Activated CD8-positive, alpha-beta T cell treated with anti-CD3 and anti-CD28 coated beads, Interleukin-2, amount 10 ng/mL, durations not matched to agents 7 days and 5 days (primary cell): ENCODE results near the gene SBK1. TPM values are rescaled to one million over a fixed set of nuclear protein-coding genes. Genes with fewer than 3 reads are reported as not detected.
"Not testable (repeated sequence)": the region's sequence is repeated elsewhere in the genome, so short reads cannot be mapped to it uniquely, and the experiment has no call there.

ENCODE experiments used
- ATAC-seq: fragments of 150-1000 bp; cut with Tn5 transposase; one replicate; pipeline ENCODE4 v1.10.0; 2021; ENCODE audit warnings: moderate library complexity
- CTCF ChIA-PET: fragments of 350-600 bp; sonication (Branson Sonifier 250); formaldehyde crosslinking; loops from one replicate; lab custom pipeline; 2021; ENCODE audit warnings: antibody characterized with exemption; lab: Charles Lee
- POLR2A ChIA-PET: fragments of 350-600 bp; sonication (Branson Sonifier 250); formaldehyde crosslinking; loops from one replicate; lab custom pipeline; 2021; ENCODE audit warnings: antibody characterized with exemption; lab: Charles Lee
- DNase-seq: peaks from one replicate; pipeline ENCODE4 v3.0.0-alpha.2; 2020
- H3K27ac Mint-ChIP-seq: one replicate; pipeline ENCODE4 v1.8.0; 2021; ENCODE audit warnings: mild to moderate bottlenecking, mixed read lengths
- H3K27me3 Mint-ChIP-seq: one replicate; pipeline ENCODE4 v1.8.0; 2021; ENCODE audit warnings: low read depth, mixed read lengths
- H3K36me3 Mint-ChIP-seq: one replicate; pipeline ENCODE4 v1.8.0; 2021; ENCODE audit warnings: low read depth, mixed read lengths
- H3K4me1 Mint-ChIP-seq: one replicate; pipeline ENCODE4 v1.8.0; 2021; ENCODE audit warnings: low read depth, mixed read lengths
- H3K4me3 Mint-ChIP-seq: one replicate; pipeline ENCODE4 v1.8.0; 2021; ENCODE audit warnings: mild to moderate bottlenecking, mixed read lengths
- H3K9me3 Mint-ChIP-seq: one replicate; pipeline ENCODE4 v1.8.0; 2022; ENCODE audit warnings: mixed read lengths; ENCODE audit not compliant: insufficient read depth
- total RNA-seq, 2 experiments: library from RNA; stranded (reverse); gene quantifications; one replicate each; pipeline ENCODE4 v1.2.3, GENCODE V29; 2021

The SBK1 gene
- total RNA-seq, result 10 to 100 TPM; 10.0 to 10.7 TPM

DNA sequence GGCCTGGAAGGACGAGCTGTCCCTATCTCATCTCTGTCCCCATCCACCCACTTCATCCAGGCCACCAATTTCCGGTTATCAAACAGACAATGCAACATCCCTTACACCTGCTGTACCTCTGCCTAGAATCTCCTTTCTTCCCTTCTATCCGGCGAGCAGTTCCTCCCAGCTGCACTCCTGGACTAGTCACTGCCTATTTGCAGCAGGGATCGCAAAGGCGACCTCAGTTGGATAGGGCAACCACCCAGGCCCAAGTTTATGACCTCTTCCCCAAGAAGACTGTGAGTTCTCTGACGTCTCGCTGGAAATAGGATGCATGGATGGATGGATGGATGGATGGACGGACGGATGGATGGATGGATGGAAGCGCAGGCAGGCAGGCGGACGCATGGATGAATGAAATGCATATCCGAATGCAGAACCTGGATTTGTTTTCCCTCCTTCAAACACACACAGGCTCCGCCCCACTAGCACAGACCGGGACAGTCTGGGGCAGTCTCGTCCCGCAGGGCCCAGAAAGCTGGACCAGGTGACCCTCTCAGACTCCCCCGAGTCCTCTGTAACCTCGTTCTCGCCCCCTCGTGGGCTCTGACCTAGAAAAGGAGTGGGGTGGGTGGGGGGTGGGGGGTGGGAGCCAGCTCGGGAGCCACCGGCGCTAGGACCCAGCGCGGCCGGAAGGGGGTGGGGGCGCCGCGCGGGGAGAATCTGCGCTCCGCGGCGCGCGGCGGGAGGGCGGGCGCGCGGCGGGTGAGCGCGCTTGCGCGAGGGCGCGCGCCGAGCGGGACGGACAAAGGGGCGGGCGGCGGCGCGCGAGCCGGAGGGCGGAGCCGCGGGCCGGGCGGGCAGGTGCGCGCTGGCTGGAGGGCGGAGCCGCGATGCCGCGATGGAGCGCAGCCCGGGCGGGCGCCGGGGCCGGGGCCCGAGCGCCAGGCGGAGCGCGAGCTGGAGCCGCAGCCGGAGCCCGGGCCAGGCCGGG, at the start of gene SBK1:
Gene SBK1 (plus strand): TSS at position 875 of the 976 bp plus-strand sequence. CDS start 24,867 bp downstream, outside the sequence.
- Mint-ChIP-seq H3K36me3 (peaks cover 13% of the 10 kb centered on the region), H3K27ac (peak within 1 kb of the TSS; percentile 82), H3K9me3 (no peaks in the 10 kb centered on the region), H3K4me1 (peaks cover 64% of the 10 kb centered on the region), H3K27me3 (peaks cover 5% of the 10 kb centered on the region), H3K4me3 (peak within 1 kb of the TSS; percentile 83)
- ChIA-PET POLR2A (interaction anchor here (1.0 to 2.3 kb wide), 4 partner anchors 10 to 18 kb away, joined by 3 to 7 read pairs (median 5); no protein-coding TSS in a partner anchor), CTCF (interaction anchor here (0.6 to 5.3 kb wide), 6 partner anchors 10 to 66 kb away, joined by 3 to 33 read pairs (median 6); no protein-coding TSS in a partner anchor)
- ATAC-seq (peak; percentile 97), DNase-seq (peak; percentile 84)

DNA sequence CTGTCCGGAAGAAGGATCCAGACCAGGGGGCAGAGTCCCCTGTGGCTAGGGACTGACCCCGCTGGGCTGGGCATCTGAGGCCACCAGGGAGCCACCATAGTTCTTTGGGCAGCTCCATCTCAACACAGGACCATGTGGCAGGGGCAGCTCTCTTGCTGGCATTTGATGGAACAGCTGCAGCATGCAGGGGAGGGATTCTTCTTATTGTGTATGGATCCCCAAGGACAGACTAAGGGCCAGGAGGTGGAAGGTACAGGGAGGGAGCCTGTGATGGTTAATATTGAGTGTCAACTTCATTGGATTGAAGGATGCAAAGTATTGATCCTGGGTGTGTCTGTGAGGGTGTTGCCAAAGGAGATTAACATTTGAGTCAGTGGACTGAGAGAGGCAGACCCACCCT, 42.8 kb upstream of the SBK1 start:
- H3K9me3 Mint-ChIP-seq, H3K27ac Mint-ChIP-seq, DNase-seq, ATAC-seq, H3K4me1 Mint-ChIP-seq, H3K4me3 Mint-ChIP-seq, CTCF ChIA-PET, POLR2A ChIA-PET, H3K36me3 Mint-ChIP-seq: not testable (repeated sequence)
- peaks cover 11% of the 10 kb centered on the region for H3K27me3 Mint-ChIP-seq

DNA sequence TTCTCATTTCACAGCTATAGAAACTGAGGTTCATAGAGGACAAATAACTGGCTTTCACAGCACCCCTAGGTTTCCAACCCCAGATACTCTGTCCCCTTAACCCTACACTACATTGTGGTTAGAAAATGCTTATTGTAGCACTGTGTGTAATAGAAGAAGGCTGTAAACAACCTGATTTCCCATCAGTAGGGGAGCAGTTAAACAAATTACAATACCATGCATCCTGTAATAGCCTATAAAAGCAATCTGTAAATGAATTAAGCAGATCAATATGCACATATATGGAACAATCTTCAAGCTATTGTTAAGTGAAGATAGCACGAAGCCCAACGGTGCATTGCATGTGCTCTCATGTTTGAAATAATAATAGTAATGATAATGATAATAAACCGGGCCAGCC, 41.3 kb upstream of the SBK1 start:
- no peaks in the 10 kb centered on the region for H3K9me3 Mint-ChIP-seq
- H3K4me3 Mint-ChIP-seq, result no peak overlapping the region
- ATAC-seq (no peak), DNase-seq (no peak)
- ChIA-PET CTCF (no interaction called here), POLR2A (no interaction called here)
- no peak overlapping the region for H3K27ac Mint-ChIP-seq
- no peaks in the 10 kb centered on the region for H3K4me1 Mint-ChIP-seq
- no peaks in the 10 kb centered on the region for H3K36me3 Mint-ChIP-seq
- peaks cover 11% of the 10 kb centered on the region for H3K27me3 Mint-ChIP-seq

DNA sequence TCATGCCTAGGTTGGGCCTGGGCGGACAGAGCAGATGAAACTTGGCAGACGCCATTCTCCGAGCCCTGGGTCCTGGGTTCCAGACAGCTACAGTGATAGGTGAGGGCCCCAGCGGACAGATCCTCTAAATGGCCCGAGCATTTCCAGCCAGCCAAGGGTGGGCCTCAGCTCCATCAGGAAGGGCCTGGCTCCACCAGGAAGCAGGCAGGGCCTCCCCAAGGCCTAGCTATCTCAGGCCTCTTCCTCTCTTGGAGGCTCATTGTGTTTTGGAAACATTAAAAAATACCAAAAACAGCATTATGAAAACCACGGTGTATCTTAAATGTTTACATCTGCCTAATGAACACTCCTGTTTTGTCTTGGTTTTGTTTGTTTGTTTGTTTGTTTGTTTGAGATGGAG, 38.2 kb upstream of the SBK1 start:
- Mint-ChIP-seq H3K4me3 (no peak overlapping the region), H3K36me3 (no peaks in the 10 kb centered on the region), H3K9me3 (no peaks in the 10 kb centered on the region), H3K27me3 (peaks cover 11% of the 10 kb centered on the region), H3K4me1 (peaks cover under 1% of the 10 kb centered on the region), H3K27ac (no peak overlapping the region)
- POLR2A ChIA-PET, result no interaction called here
- no peak for ATAC-seq
- CTCF ChIA-PET, result no interaction called here
- DNase-seq, result no peak

DNA sequence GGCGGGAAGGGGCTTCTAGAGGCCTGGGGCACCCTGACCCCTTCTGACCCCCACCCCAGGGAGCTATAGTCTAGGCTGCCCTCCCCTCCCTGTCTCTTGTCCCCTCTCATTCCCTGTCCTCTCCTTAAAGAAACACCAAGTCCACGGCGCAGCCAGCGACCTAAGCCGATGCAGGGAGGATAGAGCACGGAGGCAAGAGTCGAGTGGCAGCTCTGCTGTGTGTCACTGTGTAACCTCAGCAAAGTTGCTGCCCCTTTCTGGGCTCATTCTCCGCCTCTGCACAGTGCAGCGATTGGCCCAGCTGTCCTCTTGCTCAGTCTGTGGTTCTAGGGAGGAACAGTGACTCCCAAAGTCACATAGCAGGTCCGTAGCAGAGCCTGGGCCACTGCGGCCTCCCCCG, 36.5 kb upstream of the SBK1 start:
- ATAC-seq, result no peak
- no peak for DNase-seq
- Mint-ChIP-seq H3K27ac (no peak overlapping the region), H3K36me3 (no peaks in the 10 kb centered on the region), H3K9me3 (no peaks in the 10 kb centered on the region), H3K27me3 (peaks cover 13% of the 10 kb centered on the region), H3K4me3 (no peak overlapping the region), H3K4me1 (peaks cover 9% of the 10 kb centered on the region)
- ChIA-PET CTCF (no interaction called here), POLR2A (no interaction called here)

DNA sequence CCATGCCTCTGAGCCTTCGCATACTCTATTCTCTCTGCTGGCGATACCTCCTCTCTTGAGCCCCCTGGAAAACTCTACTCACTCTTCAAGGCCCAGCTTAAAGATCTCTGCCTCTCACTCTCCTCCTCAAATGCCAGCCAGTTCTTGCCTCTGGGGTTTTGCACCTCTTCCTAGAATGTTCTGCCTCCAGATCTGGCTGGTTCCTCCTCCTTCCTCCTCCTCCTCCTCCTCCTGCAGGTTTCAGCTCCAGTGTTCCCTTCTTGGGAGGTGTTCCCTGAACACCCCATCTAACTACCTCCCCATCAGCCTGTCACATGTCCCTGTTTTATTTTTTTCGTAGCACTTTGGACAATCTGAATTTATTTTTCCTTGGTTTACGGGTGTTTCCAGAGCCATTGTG, 35.1 kb upstream of the SBK1 start:
- ATAC-seq (no peak), DNase-seq (no peak)
- no peaks in the 10 kb centered on the region for H3K9me3 Mint-ChIP-seq
- peaks cover 15% of the 10 kb centered on the region for H3K27me3 Mint-ChIP-seq
- H3K4me1 Mint-ChIP-seq, result peaks cover 9% of the 10 kb centered on the region
- ChIA-PET CTCF (no interaction called here), POLR2A (no interaction called here)
- no peak overlapping the region for H3K27ac Mint-ChIP-seq
- H3K36me3 Mint-ChIP-seq, result no peaks in the 10 kb centered on the region
- H3K4me3 Mint-ChIP-seq, result no peak overlapping the region

DNA sequence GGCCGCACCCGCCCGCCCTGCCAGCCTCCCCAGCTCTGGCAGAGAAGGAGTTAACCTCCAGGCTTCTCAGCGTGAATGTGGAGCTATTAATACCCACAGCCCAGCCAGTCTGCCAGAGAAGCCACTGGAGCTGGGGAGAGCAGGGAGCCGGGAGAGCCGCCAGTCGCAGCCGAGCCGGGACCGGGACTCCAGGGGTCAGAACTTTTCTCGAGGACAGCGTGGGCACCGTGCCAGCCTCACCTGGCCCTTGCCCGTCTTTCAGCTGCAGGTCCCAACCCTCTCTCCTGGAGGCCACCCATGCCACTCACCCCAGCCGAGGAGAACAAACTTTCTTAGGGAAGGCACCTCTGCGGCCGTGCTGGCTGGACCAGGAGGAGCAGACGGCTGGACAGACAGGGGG, 33.8 kb upstream of the SBK1 start:
- H3K4me1 Mint-ChIP-seq, result peaks cover 9% of the 10 kb centered on the region
- no peak for DNase-seq
- no peak overlapping the region for H3K4me3 Mint-ChIP-seq
- no peak overlapping the region for H3K27ac Mint-ChIP-seq
- CTCF ChIA-PET, result no interaction called here
- POLR2A ChIA-PET, result no interaction called here
- H3K9me3 Mint-ChIP-seq, result no peaks in the 10 kb centered on the region
- H3K36me3 Mint-ChIP-seq, result no peaks in the 10 kb centered on the region
- no peak for ATAC-seq
- peaks cover 15% of the 10 kb centered on the region for H3K27me3 Mint-ChIP-seq

DNA sequence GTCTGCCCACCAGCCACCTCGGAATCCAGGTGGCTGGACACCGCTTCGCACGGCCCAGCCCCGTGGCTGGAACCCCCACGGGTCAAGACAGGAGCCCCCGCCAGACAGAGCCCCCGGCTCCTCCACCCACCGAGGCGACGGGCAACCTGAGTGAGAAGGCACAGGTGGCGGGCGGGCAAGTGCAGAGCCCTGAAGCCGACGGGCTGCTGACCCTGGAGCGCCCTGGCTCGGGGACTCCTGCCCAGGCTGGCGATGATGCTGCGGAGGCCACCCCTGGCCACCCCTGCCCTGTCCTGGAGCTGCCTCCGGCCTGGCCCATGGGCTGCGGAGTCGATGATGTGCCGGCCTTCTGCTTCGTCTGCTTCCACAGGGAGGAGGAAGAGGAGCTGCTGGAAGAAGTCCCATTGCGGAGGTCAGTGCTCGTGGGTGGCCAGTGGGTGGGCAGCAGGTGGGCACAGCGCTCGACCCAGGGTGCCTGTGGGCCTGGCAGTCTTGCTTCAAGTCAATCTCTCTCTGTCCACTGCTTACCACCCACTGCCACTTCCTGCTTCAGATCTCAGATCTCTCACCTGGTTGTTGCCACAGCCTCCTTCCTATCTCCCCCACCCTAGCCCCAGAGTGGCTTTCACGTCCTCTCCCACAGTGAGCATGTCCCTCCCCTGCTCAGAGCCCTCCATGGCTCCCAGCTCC, 33.1 kb upstream of the SBK1 start:
- peak overlapping the region; percentile 71 for H3K27ac Mint-ChIP-seq
- H3K4me3 Mint-ChIP-seq, result no peak overlapping the region
- H3K4me1 Mint-ChIP-seq, result peaks cover 9% of the 10 kb centered on the region
- ChIA-PET CTCF (no interaction called here), POLR2A (no interaction called here)
- ATAC-seq (no peak), DNase-seq (peak; percentile 57)
- H3K36me3 Mint-ChIP-seq, result no peaks in the 10 kb centered on the region
- H3K9me3 Mint-ChIP-seq, result no peaks in the 10 kb centered on the region
- H3K27me3 Mint-ChIP-seq, result peaks cover 18% of the 10 kb centered on the region

DNA sequence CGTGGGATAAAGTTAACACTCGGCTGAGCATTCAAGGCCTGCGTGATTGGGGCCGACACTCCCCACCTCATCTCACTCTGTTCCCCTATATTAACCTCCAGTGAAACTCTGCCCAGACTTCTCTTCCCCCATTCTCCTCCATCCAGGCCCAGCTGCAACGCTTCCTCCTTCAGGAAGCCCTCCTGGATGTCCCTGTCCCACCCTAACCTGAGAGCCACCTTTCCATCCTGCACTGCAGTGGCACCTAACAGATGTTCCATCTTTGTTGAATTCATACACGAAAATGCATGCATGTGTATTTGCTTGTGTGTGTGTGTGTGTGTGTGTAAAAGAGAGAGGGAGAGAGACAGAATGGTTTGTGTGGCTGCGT, 32.6 kb upstream of the SBK1 start:
- peak overlapping the region; percentile 71 for H3K27ac Mint-ChIP-seq

DNA sequence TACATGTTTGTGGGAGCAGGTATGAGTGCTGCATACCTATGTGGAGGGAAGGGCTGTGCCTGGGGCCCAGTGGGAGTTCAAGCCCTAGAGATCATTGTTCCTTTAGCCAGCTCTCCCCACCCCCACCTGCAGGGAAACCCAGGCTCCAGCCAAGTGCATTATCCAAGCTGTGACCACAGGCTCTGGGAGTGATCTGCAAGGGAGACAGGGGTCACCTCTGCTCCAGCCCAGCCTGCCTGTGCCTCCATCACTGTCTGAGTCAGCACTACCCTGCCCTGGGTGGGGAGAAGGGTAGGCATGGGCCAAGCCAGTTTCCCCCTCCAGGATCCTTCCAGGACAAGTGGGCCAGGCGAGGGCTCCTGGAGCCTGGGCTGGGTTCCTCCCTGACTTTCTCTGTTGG, 32.1 kb upstream of the SBK1 start:
- ChIA-PET POLR2A (no interaction called here), CTCF (no interaction called here)
- DNase-seq (no peak), ATAC-seq (no peak)
- peak overlapping the region; percentile 71 for H3K27ac Mint-ChIP-seq
- no peak overlapping the region for H3K4me3 Mint-ChIP-seq
- H3K36me3 Mint-ChIP-seq, result no peaks in the 10 kb centered on the region
- H3K4me1 Mint-ChIP-seq, result peaks cover 11% of the 10 kb centered on the region
- H3K9me3 Mint-ChIP-seq, result no peaks in the 10 kb centered on the region
- H3K27me3 Mint-ChIP-seq, result peaks cover 20% of the 10 kb centered on the region

More for the DNA sequence above, 32.6 kb upstream of the SBK1 start:
- DNase-seq, result no peak
- H3K27me3 Mint-ChIP-seq, result peaks cover 20% of the 10 kb centered on the region
- no peaks in the 10 kb centered on the region for H3K9me3 Mint-ChIP-seq
- no peak overlapping the region for H3K4me3 Mint-ChIP-seq
- ChIA-PET CTCF (no interaction called here), POLR2A (no interaction called here)
- ATAC-seq, result no peak
- H3K36me3 Mint-ChIP-seq, result no peaks in the 10 kb centered on the region
- H3K4me1 Mint-ChIP-seq, result peaks cover 11% of the 10 kb centered on the region

DNA sequence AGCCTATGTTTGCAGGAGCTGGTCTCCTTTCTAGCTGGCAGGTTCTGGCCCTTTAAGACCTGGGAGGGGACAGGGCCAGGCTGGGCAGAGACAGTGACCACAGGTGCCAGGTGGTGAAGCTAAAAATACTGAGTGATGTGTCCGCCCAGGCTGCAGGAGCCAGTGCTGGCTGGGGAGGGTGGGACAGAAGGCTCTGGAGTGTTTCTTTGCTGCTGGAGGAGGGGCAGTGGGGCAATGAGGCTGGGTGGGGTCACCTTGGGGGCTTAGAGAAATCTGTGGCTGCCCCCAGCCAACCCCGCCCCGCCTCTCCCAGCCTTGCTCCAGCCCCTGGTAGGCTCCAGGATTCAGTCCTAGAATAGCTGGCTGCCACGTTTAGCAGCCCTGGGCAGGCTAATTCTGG, 30.4 kb upstream of the SBK1 start:
- ATAC-seq (no peak), DNase-seq (no peak)
- Mint-ChIP-seq H3K27ac (no peak overlapping the region), H3K9me3 (no peaks in the 10 kb centered on the region), H3K4me1 (peaks cover 20% of the 10 kb centered on the region), H3K36me3 (no peaks in the 10 kb centered on the region), H3K27me3 (peaks cover 22% of the 10 kb centered on the region), H3K4me3 (no peak overlapping the region)
- CTCF ChIA-PET, result no interaction called here
- POLR2A ChIA-PET, result interaction anchor here (0.6 kb wide), 1 partner anchor 9 kb away, joined by 3 read pairs; no protein-coding TSS in a partner anchor

DNA sequence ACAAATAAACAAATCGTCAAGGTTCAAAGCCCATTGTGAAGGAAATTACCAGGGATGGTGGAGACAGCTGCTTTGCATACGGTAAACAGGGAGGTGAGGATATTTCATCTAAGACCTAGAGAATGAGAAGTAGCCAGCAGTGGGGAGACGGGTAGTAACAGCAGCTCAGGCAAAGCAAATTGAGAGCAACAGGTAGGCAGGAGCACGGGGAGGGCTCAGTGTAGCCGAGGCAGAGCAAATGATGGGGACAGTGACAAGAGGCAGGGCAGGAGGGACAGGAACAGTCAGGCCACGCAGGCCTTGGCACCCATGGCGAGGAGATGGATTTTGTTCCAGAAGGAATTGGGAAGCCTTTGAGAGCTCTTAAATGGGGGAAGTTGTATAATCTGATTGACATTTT, 29.0 kb upstream of the SBK1 start:
- H3K4me3 Mint-ChIP-seq, result no peak overlapping the region
- peaks cover 20% of the 10 kb centered on the region for H3K4me1 Mint-ChIP-seq
- no peaks in the 10 kb centered on the region for H3K9me3 Mint-ChIP-seq
- no peaks in the 10 kb centered on the region for H3K36me3 Mint-ChIP-seq
- ATAC-seq (no peak), DNase-seq (no peak)
- CTCF ChIA-PET, result interaction anchor here (1.8 kb wide), 1 partner anchor 15 kb away, joined by 7 read pairs; no protein-coding TSS in a partner anchor
- no peak overlapping the region for H3K27ac Mint-ChIP-seq
- peaks cover 22% of the 10 kb centered on the region for H3K27me3 Mint-ChIP-seq
- POLR2A ChIA-PET, result no interaction called here
